CD4-positive, alpha-beta memory T cell (primary cell): ENCODE results near the gene MICALL2. TPM values are rescaled to one million over a fixed set of nuclear protein-coding genes. Genes with fewer than 3 reads are reported as not detected.

Experiments
- CTCF ChIA-PET: fragments of 350-600 bp; sonication (Branson Sonifier 250); formaldehyde crosslinking; loops from one replicate; lab custom pipeline; 2021; ENCODE audit warnings: inconsistent platforms; ENCODE audit not compliant: partially characterized antibody; lab: Charles Lee
- POLR2A ChIA-PET: fragments of 350-600 bp; sonication (Branson Sonifier 250); formaldehyde crosslinking; loops from one replicate; lab custom pipeline; 2021; ENCODE audit not compliant: partially characterized antibody; lab: Charles Lee
- DNase-seq, 5 donors: peaks; one replicate each; pipeline versions ENCODE4 v3.0.0 to v3.0.0-alpha.2; 2020 to 2022; ENCODE audit warnings: mixed read lengths in 1 of 5
- H3K27ac ChIP-seq: one replicate; pipeline ENCODE4 v1.7.0; 2013; ENCODE audit warnings: low read depth, low read length
- H3K27me3 ChIP-seq: 2 replicates; pipeline ENCODE4 v1.7.0; 2013; ENCODE audit warnings: mild to moderate bottlenecking, low read length, moderate library complexity; ENCODE audit not compliant: insufficient read depth
- H3K36me3 ChIP-seq: 2 replicates; pipeline ENCODE4 v1.7.0; 2013; ENCODE audit warnings: mild to moderate bottlenecking, low read length, moderate library complexity; ENCODE audit not compliant: insufficient read depth
- H3K4me1 ChIP-seq: 2 replicates; pipeline ENCODE4 v1.7.0; 2013; ENCODE audit warnings: mild to moderate bottlenecking, low read length, moderate library complexity; ENCODE audit not compliant: insufficient read depth
- H3K4me3 ChIP-seq, 2 donors: one replicate each; pipeline ENCODE4 v1.7.0; 2013; ENCODE audit warnings: low read length in 2 of 2, mild to moderate bottlenecking in 1 of 2
- H3K9me3 ChIP-seq, 2 donors: one replicate each; pipeline ENCODE4 v1.7.0; 2013; ENCODE audit warnings: low read length in 2 of 2, control low read depth in 1 of 2; ENCODE audit not compliant: control insufficient read depth in 1 of 2
- H3K27ac Mint-ChIP-seq, 7 donors: one replicate each; pipeline ENCODE4 v1.8.0; 2020 to 2021; ENCODE audit warnings: mixed read lengths in 7 of 7, mild to moderate bottlenecking in 6 of 7, inconsistent platforms in 3 of 7, moderate library complexity in 3 of 7
- H3K27me3 Mint-ChIP-seq, 2 donors: one replicate each; pipeline ENCODE4 v1.8.0; 2020 to 2021; ENCODE audit warnings: mixed read lengths in 2 of 2
- H3K36me3 Mint-ChIP-seq, 2 donors: one replicate each; pipeline ENCODE4 v1.8.0; 2020 to 2021; ENCODE audit warnings: mixed read lengths in 2 of 2, inconsistent platforms in 1 of 2, mild to moderate bottlenecking in 1 of 2
- H3K4me1 Mint-ChIP-seq, 4 donors: one replicate each; pipeline ENCODE4 v1.8.0; 2020 to 2021; ENCODE audit warnings: mixed read lengths in 4 of 4, mild to moderate bottlenecking in 1 of 4
- H3K4me3 Mint-ChIP-seq, 8 donors: one replicate each; pipeline ENCODE4 v1.8.0; 2020 to 2021; ENCODE audit warnings: mixed read lengths in 8 of 8, mild to moderate bottlenecking in 7 of 8, moderate library complexity in 6 of 8, inconsistent platforms in 3 of 8
- H3K9me3 Mint-ChIP-seq, 8 donors: one replicate each; pipeline ENCODE4 v1.8.0; 2020 to 2021; ENCODE audit warnings: mixed read lengths in 8 of 8, mild to moderate bottlenecking in 5 of 8, inconsistent platforms in 3 of 8, moderate library complexity in 1 of 8
- intact Hi-C: fragments of 100-400 bp; cut with micrococcal nuclease; formaldehyde crosslinking; loops from one replicate; pipeline ENCODE4 v1.15.1; 2023
- polyA plus RNA-seq, 2 donors: library from polyadenylated mRNA; unstranded; fragments of 300-500 nt; fragmentation: Illumina TruSeq; gene quantifications; one replicate each; pipeline ENCODE4 v1.2.3, GENCODE V29; 2021
- total RNA-seq, 2 experiments: library from RNA; stranded (reverse); gene quantifications; one replicate each; pipeline ENCODE4 v1.2.3, GENCODE V29; 2021

Gene MICALL2
- total and polyA plus RNA-seq, 4 experiments from 2014 or later, result 0.44 to 3.3 (median 2.6) TPM; not detected in 1

GRCh38 chr7:1385086-1385808 is 74.0 kb downstream of the MICALL2 start:
- H3K36me3 ChIP-seq, result no peaks in the 10 kb centered on the region
- peaks cover 0 to 4% (median 1%) of the 10 kb centered on the region in 8 donors for H3K9me3 Mint-ChIP-seq
- H3K9me3 ChIP-seq, result no peaks in the 10 kb centered on the region
- no peak for DNase-seq
- ChIA-PET CTCF (no interaction called here), POLR2A (no interaction called here)
- H3K27me3 ChIP-seq, result peaks cover 3% of the 10 kb centered on the region
- intact Hi-C loops, result no loop called here
- H3K4me3 ChIP-seq, result no peak overlapping the region
- H3K4me3 Mint-ChIP-seq, result no peak overlapping the region
- H3K27ac Mint-ChIP-seq, result no peak overlapping the region
- H3K27me3 Mint-ChIP-seq, result peaks cover 13 to 17% of the 10 kb centered on the region in 2 donors
- H3K27ac ChIP-seq, result no peak overlapping the region
- H3K4me1 ChIP-seq, result no peaks in the 10 kb centered on the region
- peaks cover 0 to 1% (median 0%) of the 10 kb centered on the region in 4 donors for H3K4me1 Mint-ChIP-seq
- peaks cover 0 to 5% of the 10 kb centered on the region in 2 donors for H3K36me3 Mint-ChIP-seq

Other genes starting within 250 kb of the MICALL2 start
- gene UNCX, start 226.6 kb downstream of the MICALL2 start, total RNA-seq, result not detected
- not detected for gene UNCX, start 226.6 kb downstream of the MICALL2 start, polyA plus RNA-seq
- 100 to 1,000 TPM; 135 to 137 TPM for gene INTS1, start 44.9 kb upstream of the MICALL2 start, total RNA-seq
- 10 to 100 TPM in 1 of 2 donors, 1 to 10 TPM in 1; 6.0 to 29.2 TPM for gene INTS1, start 44.9 kb upstream of the MICALL2 start, polyA plus RNA-seq
- 10 to 100 TPM; 50.1 to 50.3 TPM for gene MAFK, start 71.2 kb upstream of the MICALL2 start, total RNA-seq
- 1 to 10 TPM in 1 of 2 donors, under 1 TPM in 1; 0.32 to 1.0 TPM for gene MAFK, start 71.2 kb upstream of the MICALL2 start, polyA plus RNA-seq
- gene TMEM184A, start 96.7 kb upstream of the MICALL2 start, total RNA-seq, result not detected
- gene TMEM184A, start 96.7 kb upstream of the MICALL2 start, polyA plus RNA-seq, result not detected
- gene PSMG3, start 110.6 kb upstream of the MICALL2 start, total RNA-seq, result 10 to 100 TPM; 19.3 to 22.2 TPM
- 10 to 100 TPM; 39.7 to 50.2 TPM for gene PSMG3, start 110.6 kb upstream of the MICALL2 start, polyA plus RNA-seq
- gene ELFN1, start 210.8 kb upstream of the MICALL2 start, total RNA-seq, result under 1 TPM in 1 of 2 experiments, not detected in 1; 0.12 TPM
- not detected for gene ELFN1, start 210.8 kb upstream of the MICALL2 start, polyA plus RNA-seq